GM23338 (cell line): Measurements from ENCODE around the gene USP31.

ENCODE experiments used
- EZH2 ChIP-seq: fragments of 200-600 bp; sonication (generic); IDR thresholded peaks from one replicate; pipeline ENCODE4 v1.8.0; 2017; ENCODE audit warnings: antibody characterized with exemption, mild to moderate bottlenecking, low read depth; ENCODE audit not compliant: unreplicated experiment
- POLR2AphosphoS5 ChIP-seq: IDR thresholded peaks from 2 replicates; pipeline ENCODE4 v1.6.1; 2016; ENCODE audit warnings: antibody characterized with exemption, low read depth
- TF ChIP-seq, protein P1 (sequence below), 2 experiments: fragments of 200-600 bp in 1 of 2; sonication (generic) in 1 of 2; conservative IDR thresholded peaks; 2 replicates each; pipeline versions ENCODE4 v1.5.1 to v1.6.1; 2016 to 2017; ENCODE audit warnings: antibody characterized with exemption in 2 of 2, low read depth in 2 of 2, mild to moderate bottlenecking in 2 of 2, moderate library complexity in 1 of 2

DNA sequence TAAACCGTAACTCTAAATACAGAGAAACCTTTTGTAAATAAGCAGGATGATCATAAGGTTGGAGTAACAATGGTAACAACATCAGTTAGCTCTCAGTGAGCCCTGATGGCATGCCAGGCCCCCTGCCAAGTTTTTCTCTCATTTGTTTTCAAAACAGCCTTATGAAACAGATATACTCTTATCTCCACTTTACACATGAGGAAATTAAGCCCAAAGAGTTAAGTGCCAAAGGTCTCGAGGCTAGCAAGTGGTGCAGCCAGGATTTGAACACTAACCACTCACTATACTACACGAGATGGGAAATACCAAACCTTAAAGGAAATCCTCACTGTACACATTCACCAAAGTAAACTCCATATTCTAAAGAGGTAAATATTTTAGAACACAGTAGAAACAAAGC is 15.0 kb downstream of the USP31 start:
- TF ChIP-seq, protein P1, sequence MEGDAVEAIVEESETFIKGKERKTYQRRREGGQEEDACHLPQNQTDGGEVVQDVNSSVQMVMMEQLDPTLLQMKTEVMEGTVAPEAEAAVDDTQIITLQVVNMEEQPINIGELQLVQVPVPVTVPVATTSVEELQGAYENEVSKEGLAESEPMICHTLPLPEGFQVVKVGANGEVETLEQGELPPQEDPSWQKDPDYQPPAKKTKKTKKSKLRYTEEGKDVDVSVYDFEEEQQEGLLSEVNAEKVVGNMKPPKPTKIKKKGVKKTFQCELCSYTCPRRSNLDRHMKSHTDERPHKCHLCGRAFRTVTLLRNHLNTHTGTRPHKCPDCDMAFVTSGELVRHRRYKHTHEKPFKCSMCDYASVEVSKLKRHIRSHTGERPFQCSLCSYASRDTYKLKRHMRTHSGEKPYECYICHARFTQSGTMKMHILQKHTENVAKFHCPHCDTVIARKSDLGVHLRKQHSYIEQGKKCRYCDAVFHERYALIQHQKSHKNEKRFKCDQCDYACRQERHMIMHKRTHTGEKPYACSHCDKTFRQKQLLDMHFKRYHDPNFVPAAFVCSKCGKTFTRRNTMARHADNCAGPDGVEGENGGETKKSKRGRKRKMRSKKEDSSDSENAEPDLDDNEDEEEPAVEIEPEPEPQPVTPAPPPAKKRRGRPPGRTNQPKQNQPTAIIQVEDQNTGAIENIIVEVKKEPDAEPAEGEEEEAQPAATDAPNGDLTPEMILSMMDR (conservative IDR thresholded peaks at IDR 0.05; ENCODE audit: low read depth in 2 of 2): no peak
- TF ChIP-seq POLR2AphosphoS5 (no peak), EZH2 (no peak)
